Testis (tissue), 3 donors: ENCODE results near the gene LOXL3. TPM values are rescaled to one million over a fixed set of nuclear protein-coding genes. Genes with fewer than 3 reads are reported as not detected.
"Not testable (repeated sequence)": the region's sequence is repeated elsewhere in the genome, so short reads cannot be mapped to it uniquely, and the experiment has no call there.

Experiments used
- DNase-seq: peaks from one replicate; pipeline ENCODE4 v3.0.0-alpha.2; 2019
- H3K27ac ChIP-seq, 2 donors: fragments of 200-600 bp; sonication (generic); one replicate each; pipeline ENCODE4 v1.5.1; 2019
- H3K27me3 ChIP-seq: fragments of 200-600 bp; sonication (generic); one replicate; pipeline ENCODE4 v1.5.1; 2019
- H3K36me3 ChIP-seq: fragments of 200-600 bp; sonication (generic); one replicate; pipeline ENCODE4 v1.5.1; 2017; ENCODE audit warnings: low read depth; ENCODE audit errors: missing control alignments
- H3K4me1 ChIP-seq: fragments of 200-600 bp; sonication (generic); one replicate; pipeline ENCODE4 v1.5.1; 2019
- H3K4me3 ChIP-seq, 2 donors: fragments of 200-600 bp; sonication (generic); one replicate each; pipeline ENCODE4 v1.5.1; 2017 to 2019
- H3K9me3 ChIP-seq: fragments of 200-600 bp; sonication (generic); one replicate; pipeline ENCODE4 v1.5.1; 2017
- CTCF ChIP-seq, 3 experiments: fragments of 450-650 bp in 2 of 3; fragments of 200-600 bp in 1 of 3; sonication (generic) in 1 of 3; IDR thresholded peaks; one replicate each; pipeline ENCODE4 v1.5.1; 2016 to 2019; ENCODE audit warnings: antibody characterized with exemption in 3 of 3, mild to moderate bottlenecking in 2 of 3, moderate library complexity in 1 of 3
- POLR2A ChIP-seq: fragments of 450-650 bp; IDR thresholded peaks from one replicate; pipeline ENCODE4 v1.6.1; 2017; ENCODE audit warnings: antibody characterized with exemption, mild to moderate bottlenecking, moderate library complexity
- WGBS, 2 donors: methylation state at CpG; one replicate each; pipeline ENCODE4 v1.1.5; 2018; 5-methylcytosine and 5-hydroxymethylcytosine counted together
- intact Hi-C: fragments of 100-400 bp; cut with DNase I; formaldehyde crosslinking; loops from one replicate; pipeline ENCODE4 v1.15.1; 2023; ENCODE audit warnings: low total_unique reads
- polyA plus RNA-seq: library from polyadenylated mRNA; stranded (reverse); fragments of 350-450 nt; fragmentation: Illumina TruSeq; extraction: RNeasy Lipid Tissue Mini Kit (QIAGEN cat#74804); gene quantifications from one replicate; pipeline ENCODE4 v1.2.3, GENCODE V29; 2014; ENCODE audit warnings: low read depth, low replicate concordance; ENCODE audit not compliant: insufficient read depth
- total RNA-seq, 2 donors: library from RNA; depleted of rRNA; stranded (reverse); fragments of >200 nt; gene quantifications; one replicate each; pipeline ENCODE4 v1.2.3, GENCODE V29; 2016

Gene LOXL3
- total and polyA plus RNA-seq, 3 donors from 2014 or later = 10.5 to 15.2 (median 13.1) TPM

GRCh38 chr2:74562126-74562775 lies 8.5 kb upstream of the LOXL3 start:
- WGBS, 2 donors = 81 to 84% methylated on average over 7 of the region's 7 CpGs
- H3K4me1 ChIP-seq = peaks cover 4% of the 10 kb centered on the region
- H3K27ac ChIP-seq = no peak overlapping the region
- no peaks in the 10 kb centered on the region for H3K36me3 ChIP-seq
- no peak for DNase-seq
- no peak for TF ChIP-seq POLR2A
- no peak for TF ChIP-seq CTCF (IDR thresholded peaks at IDR 0.05)
- intact Hi-C loops = no loop called here
- no peaks in the 10 kb centered on the region for H3K9me3 ChIP-seq
- no peaks in the 10 kb centered on the region for H3K27me3 ChIP-seq
- H3K4me3 ChIP-seq = no peak overlapping the region

GRCh38 chr2:74561022-74561421 lies 7.3 kb upstream of the LOXL3 start:
- H3K36me3 ChIP-seq, H3K27me3 ChIP-seq, H3K4me1 ChIP-seq, H3K4me3 ChIP-seq, H3K27ac ChIP-seq, intact Hi-C loops, H3K9me3 ChIP-seq, DNase-seq: not testable (repeated sequence)
- WGBS, 2 donors = 86 to 100% methylated on average over 1 of the region's 1 CpG

GRCh38 chr2:74560591-74560990 lies 6.8 kb upstream of the LOXL3 start:
- H3K27me3 ChIP-seq = no peaks in the 10 kb centered on the region
- H3K36me3 ChIP-seq = no peaks in the 10 kb centered on the region
- peak; percentile 38 for DNase-seq
- H3K27ac ChIP-seq = no peak overlapping the region
- peaks cover 4% of the 10 kb centered on the region for H3K4me1 ChIP-seq
- 41 to 72% methylated on average over 5 to 6 of the region's 6 CpGs for WGBS, 2 donors
- H3K9me3 ChIP-seq = no peaks in the 10 kb centered on the region
- intact Hi-C loops = no loop called here
- no peak overlapping the region for H3K4me3 ChIP-seq
- no peak for TF ChIP-seq POLR2A
- no peak for TF ChIP-seq CTCF (IDR thresholded peaks at IDR 0.05)

- 56 to 63% methylated on average over 5 of the region's 5 CpGs for WGBS, 2 donors
- TF ChIP-seq POLR2A (no peak), CTCF (IDR thresholded peaks at IDR 0.05) (no peak)
- H3K36me3 ChIP-seq = no peaks in the 10 kb centered on the region
- no peak overlapping the region for H3K4me3 ChIP-seq
- H3K27ac ChIP-seq = no peak overlapping the region
- intact Hi-C loops = no loop called here
- DNase-seq = no peak
- peaks cover 4% of the 10 kb centered on the region for H3K4me1 ChIP-seq
- H3K27me3 ChIP-seq = no peaks in the 10 kb centered on the region
- H3K9me3 ChIP-seq = no peaks in the 10 kb centered on the region
Measured at GRCh38 chr2:74559912-74560311, 6.2 kb upstream of the LOXL3 start.

- TF ChIP-seq POLR2A = no peak
- no peak for TF ChIP-seq CTCF (IDR thresholded peaks at IDR 0.05)
- Histone ChIP-seq H3K4me3 (no peak overlapping the region), H3K27ac (no peak overlapping the region), H3K36me3 (no peaks in the 10 kb centered on the region), H3K9me3 (no peaks in the 10 kb centered on the region), H3K27me3 (no peaks in the 10 kb centered on the region), H3K4me1 (peaks cover 4% of the 10 kb centered on the region)
- intact Hi-C loops = no loop called here
- peak; percentile 45 for DNase-seq
- WGBS, 2 donors = 69 to 72% methylated on average over 7 of the region's 7 CpGs
Measured at GRCh38 chr2:74558284-74559230, 4.8 kb upstream of the LOXL3 start.
